Endothelial cell of umbilical vein (primary cell): Measurements from ENCODE around the gene TNIP3. TPM values are rescaled to one million over a fixed set of nuclear protein-coding genes. Genes with fewer than 3 reads are reported as not detected.

ENCODE experiments used
- BruUV-seq: library from RNA; stranded (reverse); fragments of 400-500 nt; replicated peaks from 2 replicates; lab custom pipeline; 2021; lab: Mats Ljungman, UMichigan
- CTCF ChIA-PET: fragments of 300-600, 350-600 bp; sonication (Branson Sonifier 250); formaldehyde crosslinking; loops from one replicate; lab custom pipeline; 2021; ENCODE audit warnings: antibody characterized with exemption, inconsistent platforms; lab: Charles Lee
- POLR2A ChIA-PET: fragments of 300-600, 350-600 bp; sonication (Branson Sonifier 250); formaldehyde crosslinking; loops from one replicate; lab custom pipeline; 2021; ENCODE audit warnings: antibody characterized with exemption, inconsistent platforms; lab: Charles Lee
- DNase-seq: peaks from one replicate; pipeline ENCODE4 v3.0.0-alpha.2; 2011; ENCODE audit warnings: low read depth, low spot score
- FAIRE-seq: peaks from 2 replicates; lab custom pipeline; 2011; peaks lifted over from hg19 to GRCh38; lab: Jason Lieb, UNC
- H2AFZ ChIP-seq: 2 replicates; pipeline ENCODE4 v1.6.0; 2012; ENCODE audit warnings: low read depth, low read length, control low read depth, inconsistent platforms
- H3K27ac ChIP-seq: 2 replicates; pipeline ENCODE4 v1.5.1; 2011; ENCODE audit warnings: low read depth, mild to moderate bottlenecking, control low read depth, low read length, moderate library complexity; ENCODE audit not compliant: insufficient read depth
- H3K27me3 ChIP-seq, 2 experiments: 2 replicates each; pipeline versions ENCODE4 v1.6.0 to v1.6.1; 2011; ENCODE audit warnings: low read length in 2 of 2, mixed read lengths in 1 of 2; ENCODE audit not compliant: control insufficient read depth in 2 of 2, insufficient read depth in 2 of 2
- H3K36me3 ChIP-seq, 2 experiments: 2 replicates in 1 of 2; 3 replicates in 1 of 2; pipeline ENCODE4 v1.5.1; 2011; ENCODE audit warnings: low read length in 2 of 2, mild to moderate bottlenecking in 1 of 2, moderate library complexity in 1 of 2; ENCODE audit not compliant: control insufficient read depth in 2 of 2, insufficient read depth in 2 of 2; ENCODE audit errors: extremely low read depth in 1 of 2
- H3K4me1 ChIP-seq: 3 replicates; pipeline ENCODE4 v1.5.1; 2011; ENCODE audit warnings: mild to moderate bottlenecking, low read length; ENCODE audit not compliant: control insufficient read depth, insufficient read depth; ENCODE audit errors: extremely low read depth
- H3K4me2 ChIP-seq: 2 replicates; pipeline ENCODE4 v1.6.1; 2011; ENCODE audit warnings: low read length, control low read depth, mixed read lengths; ENCODE audit not compliant: insufficient read depth
- H3K4me3 ChIP-seq, 3 experiments: fragments of 200-600 bp in 1 of 3; sonication (generic), shearing (Covaris generic) in 1 of 3; replicated peaks in 1 of 3; 2 replicates each; pipeline ENCODE4 v1.5.1; 2011 to 2016; ENCODE audit warnings: control low read depth in 3 of 3, low read length in 3 of 3, mild to moderate bottlenecking in 2 of 3, inconsistent platforms in 1 of 3, low read depth in 1 of 3, moderate library complexity in 1 of 3; ENCODE audit not compliant: insufficient read depth in 1 of 3
- H3K79me2 ChIP-seq: 2 replicates; pipeline ENCODE4 v1.6.0; 2012; ENCODE audit warnings: low read length, inconsistent platforms; ENCODE audit not compliant: control insufficient read depth, insufficient read depth
- H3K9ac ChIP-seq: replicated peaks from 2 replicates; pipeline ENCODE3; 2011; ENCODE audit warnings: low read length, control low read depth; ENCODE audit not compliant: insufficient read depth; ENCODE audit errors: extremely low read depth
- H3K9me1 ChIP-seq: replicated peaks from 3 replicates; pipeline ENCODE4 v1.6.0; 2011; ENCODE audit warnings: mild to moderate bottlenecking, low read length; ENCODE audit not compliant: control insufficient read depth, insufficient read depth; ENCODE audit errors: extremely low read depth
- H3K9me3 ChIP-seq: replicated peaks from 2 replicates; pipeline ENCODE4 v1.5.1; 2012; ENCODE audit warnings: low read length, inconsistent platforms; ENCODE audit not compliant: control insufficient read depth, insufficient read depth
- H4K20me1 ChIP-seq: replicated peaks from 2 replicates; pipeline ENCODE3; 2011; ENCODE audit warnings: mild to moderate bottlenecking, low read length; ENCODE audit not compliant: control insufficient read depth, insufficient read depth; ENCODE audit errors: extremely low read depth
- CTCF ChIP-seq, 2 donors: IDR thresholded peaks; 1 replicate in 1 of 2; 2 replicates in 1 of 2; pipeline ENCODE4 v1.5.1; 2011; ENCODE audit warnings: low read length in 2 of 2, mild to moderate bottlenecking in 2 of 2, moderate library complexity in 2 of 2, control low read depth in 1 of 2, inconsistent platforms in 1 of 2, low read depth in 1 of 2; ENCODE audit not compliant: insufficient read depth in 1 of 2; ENCODE audit errors: extremely low read depth in 1 of 2
- GATA2 ChIP-seq: IDR thresholded peaks from 2 replicates; pipeline ENCODE4 v1.7.0; 2011; ENCODE audit warnings: low read depth, mild to moderate bottlenecking, moderate library complexity, mixed read lengths, low read length; ENCODE audit not compliant: insufficient read length, insufficient read depth
- JUN ChIP-seq: IDR thresholded peaks from 2 replicates; pipeline ENCODE4 v1.6.1; 2011; ENCODE audit warnings: borderline replicate concordance, low read depth; ENCODE audit not compliant: insufficient read length, insufficient read depth
- MAX ChIP-seq: IDR thresholded peaks from 2 replicates; pipeline ENCODE4 v1.6.1; 2011; ENCODE audit not compliant: insufficient read depth, insufficient read length
- MYC ChIP-seq: IDR thresholded peaks from one replicate; pipeline ENCODE4 v1.6.1; 2011; ENCODE audit warnings: mild to moderate bottlenecking, low read depth, low read length
- POLR2A ChIP-seq: IDR thresholded peaks from 2 replicates; pipeline ENCODE4 v1.6.1; 2012; ENCODE audit warnings: low read depth, mild to moderate bottlenecking, control low read depth, low read length
- dilution Hi-C: fragments of 300-500 bp; cut with MboI; formaldehyde crosslinking; loops from one replicate; pipeline ENCODE4 v1.15.0; 2019; ENCODE audit warnings: low sequenced_read_pairs; ENCODE audit not compliant: extremely low pct_ligation_motif_present
- intact Hi-C: fragments of 100-400 bp; cut with micrococcal nuclease; formaldehyde crosslinking; loops from one replicate; pipeline ENCODE4 v1.10.0; 2022
- polyA plus RNA-seq, 4 experiments: library from polyadenylated mRNA; depleted of rRNA in 3 of 4; stranded (reverse) in 3 of 4; unstranded in 1 of 4; fragments of >200 nt; gene quantifications; 2 replicates each; pipeline versions ENCODE4 v1.2.1 to v1.2.3, GENCODE V29; 2011 to 2012; ENCODE audit warnings: missing spikeins in 1 of 4
- total RNA-seq: library from RNA; stranded (reverse); gene quantifications from 2 replicates; pipeline ENCODE4 v1.2.3, GENCODE V29; 2021

The TNIP3 gene
- total and polyA plus RNA-seq, 2 donors (not counting 3 experiments of a cell fraction or from before 2014, with no cell fraction given) = not detected

- Histone ChIP-seq H3K4me2 (no peak overlapping the region), H3K4me1 (no peaks in the 10 kb centered on the region), H3K9me1 (no peaks in the 10 kb centered on the region), H2AFZ (no peak overlapping the region), H3K4me3 (no peak overlapping the region), H3K79me2 (no peaks in the 10 kb centered on the region), H3K27me3 (peaks cover 5 to 8% of the 10 kb centered on the region in 2 experiments), H3K9me3 (no peaks in the 10 kb centered on the region), H4K20me1 (no peaks in the 10 kb centered on the region), H3K9ac (no peak overlapping the region), H3K27ac (no peak overlapping the region), H3K36me3 (no peaks in the 10 kb centered on the region)
- ChIA-PET CTCF (interaction anchor here (0.6 to 2.8 kb wide), 7 partner anchors 9 to 1039 kb away, joined by 3 to 13 read pairs (median 3); no protein-coding TSS in a partner anchor), POLR2A (no interaction called here)
- peak; percentile 67 for FAIRE-seq
- no TSS peak for BruUV-seq
- intact Hi-C loops (loop anchor here (1.0 to 5.0 kb wide), 2 partner anchors 395 to 956 kb away; no protein-coding TSS in a partner anchor), dilution Hi-C loops (no loop called here)
- peak; percentile 7 for DNase-seq
- TF ChIP-seq CTCF (IDR thresholded peaks at IDR 0.05; ENCODE audit: extremely low read depth in 1 of 2, insufficient read depth in 1 of 2, low read depth in 1 of 2, low read length in 2 of 2) (peak; percentile 1 to 13), JUN (no peak)
Measured at GRCh38 chr4:121112530-121112929, 51.6 kb downstream of the TNIP3 start.

GRCh38 chr4:121108557-121108956 lies 55.6 kb downstream of the TNIP3 start:
- Histone ChIP-seq H3K9me3 (no peaks in the 10 kb centered on the region), H3K27me3 (peaks cover 3 to 6% of the 10 kb centered on the region in 2 experiments), H3K4me2 (no peak overlapping the region), H3K4me3 (no peak overlapping the region), H3K4me1 (no peaks in the 10 kb centered on the region), H3K36me3 (no peaks in the 10 kb centered on the region), H4K20me1 (no peaks in the 10 kb centered on the region), H2AFZ (no peak overlapping the region), H3K9ac (no peak overlapping the region), H3K9me1 (no peaks in the 10 kb centered on the region), H3K79me2 (no peaks in the 10 kb centered on the region), H3K27ac (no peak overlapping the region)
- no TSS peak for BruUV-seq
- ChIA-PET CTCF (interaction anchor here (0.9 to 2.7 kb wide), 2 partner anchors 10 to 48 kb away, joined by 3 to 10 read pairs; no protein-coding TSS in a partner anchor), POLR2A (no interaction called here)
- TF ChIP-seq JUN = no peak
- TF ChIP-seq MYC = no peak
- no peak for TF ChIP-seq POLR2A
- TF ChIP-seq GATA2 = no peak
- TF ChIP-seq MAX = no peak
- TF ChIP-seq CTCF (IDR thresholded peaks at IDR 0.05; ENCODE audit: extremely low read depth in 1 of 2, insufficient read depth in 1 of 2, low read depth in 1 of 2, low read length in 2 of 2) = no peak
- intact Hi-C loops = no loop called here
- dilution Hi-C loops = no loop called here
- FAIRE-seq (no peak), DNase-seq (no peak)
